NCI-H82 treated with DMSO at 0.1 percent for 48 hours (cell line): ENCODE results near the gene FGL2.
"Not testable (repeated sequence)": the region's sequence is repeated elsewhere in the genome, so short reads cannot be mapped to it uniquely, and the experiment has no call there.

ENCODE experiments used
- DNase-seq: peaks from one replicate; lab custom pipeline; 2025; ENCODE audit not compliant: unreplicated experiment; lab: John Stamatoyannopoulos, UW

Gene FGL2

GRCh38 chr7:77157034-77157433 lies 42.6 kb downstream of the FGL2 start:
- DNase-seq, result not testable (repeated sequence)

GRCh38 chr7:77155601-77156377 lies 43.8 kb downstream of the FGL2 start:
- not testable (repeated sequence) for DNase-seq

- DNase-seq, result not testable (repeated sequence)
These were observed 44.6 kb downstream of the FGL2 start for GRCh38 chr7:77154917-77155464.

GRCh38 chr7:77152232-77152631 lies 47.4 kb downstream of the FGL2 start:
- DNase-seq, result not testable (repeated sequence)
